ENCODE measurements around the gene PATE3. TPM values are rescaled to one million over a fixed set of nuclear protein-coding genes. Genes with fewer than 3 reads are reported as not detected.

PATE3 gene
- total RNA-seq, 1 donor from 2014 or later = not detected

Other genes with a start within 250 kb of the PATE3 start
- gene EI24, start 218.7 kb upstream of the PATE3 start, total RNA-seq = 122 and 152 TPM in 2 replicates
- 158 and 204 TPM in 2 replicates for gene STT3A, start 195.3 kb upstream of the PATE3 start, total RNA-seq
- gene CHEK1, start 163.0 kb upstream of the PATE3 start, total RNA-seq = 20.1 and 45.7 TPM in 2 replicates
- not detected in 2 replicates for gene ACRV1, start 107.3 kb upstream of the PATE3 start, total RNA-seq
- gene PATE1, start 41.8 kb upstream of the PATE3 start, total RNA-seq = not detected in 2 replicates
- not detected in 2 replicates for gene PATE2, start 9.3 kb upstream of the PATE3 start, total RNA-seq
- not detected in 2 replicates for gene PATE4, start 45.2 kb downstream of the PATE3 start, total RNA-seq
- 9.0 and 10.6 TPM in 2 replicates for gene HYLS1, start 99.5 kb downstream of the PATE3 start, total RNA-seq
- gene PUS3, start 115.1 kb downstream of the PATE3 start, total RNA-seq = 13.4 and 19.7 TPM in 2 replicates
- 0.05 TPM in 1 of 2 replicates, not detected in the other for gene DDX25, start 116.4 kb downstream of the PATE3 start, total RNA-seq
- gene VSIG10L2, start 157.9 kb downstream of the PATE3 start, total RNA-seq = not detected in 2 replicates